Activated CD4-positive, CD25-positive, alpha-beta regulatory T cell (primary cell): ENCODE measurements around the gene CAMTA1.

Experiments
- DNase-seq, 4 experiments: peaks; one replicate each; lab custom pipeline; 2025; lab: John Stamatoyannopoulos, UW

Gene CAMTA1

DNA sequence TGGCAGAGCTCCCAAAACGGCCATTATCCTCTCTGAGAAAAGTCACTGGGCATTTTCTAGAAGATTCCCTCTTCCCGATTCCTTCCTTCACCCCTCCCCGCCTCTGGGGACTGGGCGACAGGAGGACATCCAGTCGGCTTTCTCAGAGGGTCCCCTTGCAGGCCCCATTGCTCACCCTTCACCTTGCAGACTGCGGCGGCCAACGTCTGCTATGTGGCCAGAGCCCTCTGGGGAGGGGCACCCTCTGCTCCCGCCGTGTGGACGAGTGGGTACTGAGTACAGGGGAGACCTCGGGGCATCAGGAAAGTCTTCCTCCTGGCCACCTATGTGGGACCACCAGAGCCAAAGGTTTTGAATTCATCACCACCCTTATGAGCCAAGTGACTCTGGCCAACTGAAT lies 692.3 kb downstream of the CAMTA1 start:
- no peak for DNase-seq

DNA sequence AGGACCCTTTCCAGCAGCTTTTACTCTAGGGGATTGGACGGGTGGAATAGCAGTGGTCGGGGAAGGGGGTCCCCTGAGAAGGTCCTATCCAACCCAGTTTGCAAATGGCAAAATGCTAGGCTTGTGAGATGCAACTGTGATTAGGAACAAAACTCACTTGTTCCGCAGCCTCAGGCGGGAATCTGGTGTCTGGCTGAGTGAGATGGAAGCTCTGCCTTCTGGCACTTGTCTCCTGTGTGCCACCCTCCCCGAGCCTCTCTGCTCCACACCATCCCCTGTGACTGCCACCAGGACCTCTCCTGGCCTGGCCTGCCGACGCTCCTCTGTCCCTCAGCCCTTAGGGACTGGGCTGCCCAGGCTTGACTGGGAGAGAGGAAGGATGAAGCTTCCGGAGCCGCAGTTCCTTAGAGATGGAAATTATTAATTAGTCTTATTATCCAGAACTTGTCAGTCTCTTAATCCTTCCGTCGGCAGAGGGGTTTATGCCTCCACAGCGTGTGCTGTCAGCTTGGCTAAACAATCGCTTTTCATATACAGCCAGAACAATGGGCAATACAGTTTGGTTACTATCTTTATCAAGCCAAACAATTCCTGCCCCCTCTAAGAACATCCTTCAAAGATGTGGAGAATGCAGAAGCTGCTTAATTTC lies 693.0 kb downstream of the CAMTA1 start:
- no peak for DNase-seq

DNA sequence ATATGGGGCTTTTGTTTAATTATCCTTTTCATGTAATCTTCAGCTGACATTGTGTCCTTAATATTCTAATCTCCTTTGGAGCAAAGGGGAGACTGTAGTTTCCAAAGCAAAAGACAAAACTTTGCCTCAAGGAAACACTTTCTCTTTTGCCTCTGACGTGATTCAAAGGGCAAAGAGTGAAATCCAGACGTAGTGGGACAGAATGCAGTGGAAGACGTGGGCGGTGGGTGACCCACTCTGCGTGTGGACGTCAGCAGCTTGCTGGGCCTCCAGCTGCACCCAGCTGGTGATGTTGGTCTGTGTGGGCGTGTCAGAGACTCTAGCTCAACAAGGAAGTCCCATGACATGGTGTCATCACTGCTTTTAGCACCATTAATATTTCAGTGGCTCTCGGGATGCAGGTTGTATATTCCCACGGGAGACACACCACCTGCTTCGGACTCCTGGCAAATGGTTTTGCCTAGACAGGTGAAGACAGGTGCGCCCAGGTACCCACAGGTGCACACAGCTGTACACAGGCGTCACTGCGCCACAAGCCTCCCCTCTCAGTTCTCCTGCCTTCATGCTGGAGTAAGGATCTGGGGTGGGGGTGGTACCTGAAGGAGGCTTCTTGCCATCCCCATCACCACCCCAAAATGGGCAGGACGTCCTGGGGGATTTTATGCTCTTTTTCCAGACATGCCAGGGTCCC lies 693.7 kb downstream of the CAMTA1 start:
- DNase-seq, result no peak

DNA sequence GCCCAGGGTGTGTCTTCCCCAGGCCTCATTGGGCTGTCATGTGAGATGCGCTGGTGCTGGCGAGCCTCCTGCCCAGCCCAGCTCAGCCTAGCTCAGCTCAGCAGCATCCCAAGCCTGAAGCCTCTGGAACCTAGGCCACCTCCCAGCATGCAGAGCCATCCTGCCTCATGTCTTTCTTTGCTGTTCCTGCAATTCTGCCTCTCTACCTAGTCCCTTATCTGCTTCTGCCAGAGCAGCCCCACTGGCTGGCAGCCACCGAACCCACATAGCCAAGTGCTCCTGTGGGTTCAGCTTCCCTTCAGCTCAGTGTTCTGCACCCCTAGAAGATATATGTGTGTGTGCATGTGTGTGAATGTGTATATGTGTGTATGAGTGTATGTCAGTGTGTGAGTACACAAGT lies 694.3 kb downstream of the CAMTA1 start:
- DNase-seq, result no peak

DNA sequence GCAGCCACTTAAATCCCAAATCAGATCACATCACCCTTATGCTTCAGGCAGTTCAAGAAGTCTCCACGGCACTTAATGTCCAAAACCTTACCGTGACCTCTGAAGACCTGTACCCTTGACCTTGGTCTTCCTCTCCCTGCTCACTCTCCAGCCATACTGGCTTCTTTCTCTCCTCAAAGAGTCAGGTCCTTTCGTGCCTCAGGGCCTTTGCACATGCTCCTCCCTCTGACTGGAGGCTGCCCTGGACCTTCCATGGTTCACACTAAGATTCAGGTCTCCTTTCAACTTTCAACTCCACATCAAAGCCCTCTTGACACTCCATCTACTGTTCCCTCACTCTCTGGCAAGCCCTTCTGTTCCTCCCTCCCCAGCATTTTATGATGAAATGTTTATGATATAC lies 695.9 kb downstream of the CAMTA1 start:
- DNase-seq, result no peak

DNA sequence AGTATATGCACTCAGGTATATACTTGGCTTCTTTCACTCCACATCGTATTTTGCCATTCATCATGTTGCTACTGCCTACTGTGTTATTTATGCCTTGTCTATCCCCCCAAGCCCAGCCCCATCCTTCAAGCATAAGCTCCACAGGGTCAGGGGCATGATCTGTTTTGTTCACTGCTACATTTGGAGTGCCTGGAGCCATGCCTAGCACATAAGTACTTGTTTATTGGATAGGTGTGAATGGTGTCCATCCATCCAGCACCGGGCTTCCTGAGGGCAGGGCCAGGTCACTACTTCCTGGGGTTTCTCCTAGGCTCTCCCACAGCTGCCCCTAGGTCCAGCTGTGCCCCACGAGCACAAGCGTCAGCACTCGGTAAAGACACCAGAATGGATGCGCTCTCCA lies 696.8 kb downstream of the CAMTA1 start:
- DNase-seq, result no peak

DNA sequence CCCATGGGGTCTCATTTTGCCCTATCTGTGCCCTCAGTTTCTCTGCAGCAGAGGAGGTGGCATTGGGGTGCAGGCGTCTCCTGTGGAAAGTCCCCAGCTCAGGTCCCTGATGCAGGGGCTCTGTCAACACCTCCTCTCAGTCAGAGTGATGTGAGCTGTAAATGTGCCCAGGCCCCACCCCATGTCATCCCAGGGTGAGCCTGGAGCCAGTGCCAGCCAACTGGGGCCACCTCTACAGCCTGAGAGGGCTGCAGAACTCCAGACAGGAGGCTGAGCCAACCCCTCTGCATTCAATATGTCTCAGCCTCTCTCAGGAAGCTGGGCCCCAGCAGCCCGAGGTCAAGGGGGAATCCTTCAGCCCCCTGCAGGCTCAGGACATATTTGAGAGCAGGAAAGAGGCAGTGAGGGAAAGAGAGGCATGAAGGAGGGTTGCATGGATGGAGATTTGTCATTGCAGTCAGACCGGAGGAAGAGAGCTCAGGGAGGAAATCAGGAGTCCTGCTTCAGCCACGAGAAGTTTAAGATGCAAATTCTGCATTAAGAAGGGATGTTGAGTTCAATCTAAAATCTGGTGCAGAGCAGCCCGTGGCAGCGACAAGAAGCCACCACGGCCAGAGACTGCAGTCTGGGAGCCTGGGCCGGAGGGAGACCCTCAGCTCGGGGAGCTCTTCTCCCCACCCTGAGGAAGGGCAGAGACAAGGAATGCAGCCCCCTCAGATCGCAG lies 697.7 kb downstream of the CAMTA1 start:
- DNase-seq, result no peak

DNA sequence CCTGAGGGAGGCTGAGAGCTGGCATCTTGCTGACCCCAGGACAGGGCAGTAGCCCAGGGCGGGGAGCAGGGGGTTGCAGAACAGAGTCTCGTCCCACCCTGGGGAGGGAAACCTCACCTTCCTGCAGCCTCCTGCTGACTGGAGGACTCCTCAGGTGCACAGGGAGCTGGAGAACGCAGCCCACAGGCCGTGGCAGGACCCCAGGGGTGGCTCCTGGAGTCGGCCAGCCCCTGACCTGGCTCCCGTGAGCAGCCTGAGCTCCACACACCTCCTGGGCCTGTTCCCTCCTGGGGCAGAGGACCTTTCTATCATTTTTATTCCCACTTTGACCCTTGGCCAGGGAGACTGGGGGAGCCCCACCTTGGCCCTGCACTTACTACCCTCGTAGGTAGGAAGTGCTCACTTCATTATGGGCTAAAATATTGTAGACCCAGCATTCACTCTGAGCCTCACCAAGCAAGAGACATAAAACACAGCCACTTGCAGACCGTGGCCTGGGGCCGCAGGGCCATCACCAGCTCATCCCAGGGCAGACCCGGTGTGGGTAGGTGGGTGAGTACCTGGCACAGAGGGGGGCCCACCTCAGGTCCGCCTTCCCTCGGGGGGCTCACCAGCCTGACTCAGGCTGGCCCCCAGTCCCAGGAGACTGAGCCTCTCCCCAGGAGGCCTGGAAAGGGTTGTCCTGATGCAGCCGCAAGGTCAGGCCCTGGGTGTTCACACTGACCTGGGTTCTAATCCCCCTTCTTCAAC lies 698.6 kb downstream of the CAMTA1 start:
- no peak for DNase-seq

DNA sequence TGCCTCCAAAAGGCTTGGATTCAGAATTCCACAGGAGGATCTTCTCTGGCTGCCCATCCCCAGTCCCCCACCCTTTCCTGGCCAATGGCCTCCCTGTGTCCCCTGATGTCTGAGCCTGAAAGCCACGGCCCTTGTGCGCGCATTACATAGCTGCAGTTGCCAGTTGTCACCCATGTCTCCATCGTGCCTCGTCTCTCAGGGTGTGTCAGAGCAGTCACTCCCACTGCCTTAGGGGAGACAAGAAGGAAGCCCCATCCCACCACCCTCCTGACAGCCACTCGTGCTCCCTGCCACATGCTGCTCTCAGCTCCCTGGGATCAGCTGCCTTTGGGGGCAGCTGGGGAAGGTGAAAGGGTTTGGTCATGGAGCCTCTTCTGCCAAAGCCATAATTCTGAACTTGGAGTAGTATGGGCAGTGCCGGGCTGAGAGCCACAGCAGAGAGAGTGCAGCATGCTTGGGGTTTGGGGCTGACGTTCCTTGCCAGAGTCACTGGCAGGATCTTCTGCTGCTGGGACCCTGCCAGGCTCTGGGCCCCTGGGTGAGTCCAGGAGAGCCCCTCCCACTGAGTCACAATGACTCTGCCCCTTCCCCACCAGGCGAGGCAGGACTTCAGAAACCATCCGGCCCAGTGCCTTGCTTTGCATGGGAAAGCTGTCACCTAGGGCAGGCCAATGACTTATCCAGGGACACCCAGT lies 700.0 kb downstream of the CAMTA1 start:
- DNase-seq, result no peak

DNA sequence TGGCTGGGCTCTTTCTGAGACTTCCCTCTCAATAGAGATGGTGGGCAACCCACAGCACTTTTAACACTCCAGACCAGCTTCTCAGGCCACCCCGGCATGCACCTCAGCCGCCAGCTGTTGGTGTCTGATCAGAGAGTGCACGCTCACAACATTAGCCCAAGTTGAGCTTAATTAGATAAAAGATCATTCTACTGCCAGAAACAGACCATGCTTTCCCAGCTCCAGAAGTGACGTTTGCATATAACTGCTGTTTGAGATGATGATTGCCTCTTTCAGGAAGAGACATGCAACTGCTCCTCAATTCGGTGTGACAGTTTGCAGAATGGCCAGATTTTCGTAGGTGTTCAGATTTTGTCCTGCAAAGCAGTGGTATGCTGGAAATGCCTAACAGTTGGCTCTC lies 700.6 kb downstream of the CAMTA1 start:
- DNase-seq, result no peak

DNA sequence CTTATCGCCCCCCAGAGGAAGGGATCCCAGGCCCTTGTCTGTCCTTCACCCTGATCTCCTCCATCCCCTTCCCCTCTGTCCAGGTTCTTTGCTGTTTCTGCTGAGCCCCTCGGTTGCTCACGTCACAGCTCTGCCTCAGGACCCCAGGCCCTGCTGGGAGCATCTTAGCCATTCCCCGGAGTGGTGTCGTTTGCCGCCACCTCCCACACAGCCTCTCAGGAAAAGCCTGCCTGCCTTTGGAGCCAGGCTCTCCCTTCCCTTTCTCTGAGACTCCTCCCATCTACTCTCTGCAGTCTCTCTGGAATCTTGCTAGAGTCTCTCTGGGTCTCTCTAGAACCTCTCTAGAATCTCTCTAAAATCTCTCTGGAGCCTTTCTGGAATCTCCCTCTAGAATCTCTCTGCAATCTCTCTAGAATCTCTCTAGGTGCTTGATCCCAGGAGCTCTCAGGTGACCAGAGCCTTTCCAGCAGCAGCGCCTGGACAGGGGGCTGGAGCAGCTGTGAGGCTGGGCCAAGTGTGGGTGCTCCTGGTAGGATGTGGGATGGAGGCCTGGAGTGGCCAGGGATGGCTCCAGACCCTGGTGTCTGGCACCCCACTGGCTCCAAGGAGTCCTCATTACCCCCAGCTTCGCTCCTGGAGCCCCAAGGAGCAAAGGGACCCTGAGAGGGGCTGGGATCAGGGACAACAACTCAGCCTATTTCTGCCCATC lies 702.7 kb downstream of the CAMTA1 start:
- DNase-seq, result no peak

DNA sequence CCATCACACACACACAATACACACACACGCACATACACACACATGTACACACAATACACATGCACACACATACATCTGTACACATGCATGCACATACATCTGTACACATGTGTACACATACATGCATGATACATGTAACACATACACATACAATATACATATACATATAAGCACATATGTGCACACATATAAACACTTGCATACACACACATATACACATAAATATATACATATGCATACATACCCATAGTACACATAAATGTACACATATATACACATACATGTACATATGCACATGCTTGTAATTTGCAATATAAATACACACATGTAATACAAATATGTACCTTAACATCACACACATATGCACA lies 703.2 kb downstream of the CAMTA1 start:
- no peak for DNase-seq

DNA sequence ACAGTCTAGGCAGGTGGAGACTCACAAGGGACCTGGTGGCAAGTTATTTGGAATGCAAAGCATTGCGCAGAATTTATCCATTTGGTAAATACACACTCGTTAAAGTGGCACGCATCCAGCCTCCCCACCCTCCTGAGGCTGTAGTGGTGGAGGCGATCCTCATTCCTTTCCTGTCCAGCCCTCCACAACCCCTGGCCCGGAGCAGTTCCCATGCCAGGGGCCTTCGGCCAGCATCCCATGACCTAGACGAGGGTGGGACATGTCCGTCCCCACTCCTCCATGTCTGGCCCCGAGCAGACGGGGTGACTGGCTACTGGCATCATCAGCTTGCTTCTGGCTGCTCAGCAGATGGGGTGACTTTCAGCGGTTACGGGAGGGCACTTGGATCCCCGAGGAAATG lies 704.3 kb downstream of the CAMTA1 start:
- no peak for DNase-seq

DNA sequence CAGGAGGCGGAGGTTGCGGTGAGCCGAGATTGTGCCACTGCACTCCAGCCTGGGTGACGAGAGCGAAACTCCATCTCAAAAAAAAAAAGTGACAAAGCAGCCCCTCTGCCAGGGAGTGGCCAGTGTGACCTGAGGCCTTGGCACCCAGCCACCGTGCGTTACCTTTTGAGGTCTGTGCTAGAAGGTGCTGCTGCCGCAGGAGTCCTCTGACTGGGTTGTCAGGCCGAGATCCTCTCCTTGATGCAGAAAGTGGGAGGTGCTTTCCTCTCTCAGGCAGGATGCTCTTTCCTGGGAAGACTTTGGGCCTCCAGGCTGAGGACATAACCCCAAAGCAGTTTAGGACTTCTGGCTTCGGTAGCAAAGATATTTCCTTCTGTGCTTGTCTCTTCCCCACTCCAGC lies 705.3 kb downstream of the CAMTA1 start:
- no peak for DNase-seq

DNA sequence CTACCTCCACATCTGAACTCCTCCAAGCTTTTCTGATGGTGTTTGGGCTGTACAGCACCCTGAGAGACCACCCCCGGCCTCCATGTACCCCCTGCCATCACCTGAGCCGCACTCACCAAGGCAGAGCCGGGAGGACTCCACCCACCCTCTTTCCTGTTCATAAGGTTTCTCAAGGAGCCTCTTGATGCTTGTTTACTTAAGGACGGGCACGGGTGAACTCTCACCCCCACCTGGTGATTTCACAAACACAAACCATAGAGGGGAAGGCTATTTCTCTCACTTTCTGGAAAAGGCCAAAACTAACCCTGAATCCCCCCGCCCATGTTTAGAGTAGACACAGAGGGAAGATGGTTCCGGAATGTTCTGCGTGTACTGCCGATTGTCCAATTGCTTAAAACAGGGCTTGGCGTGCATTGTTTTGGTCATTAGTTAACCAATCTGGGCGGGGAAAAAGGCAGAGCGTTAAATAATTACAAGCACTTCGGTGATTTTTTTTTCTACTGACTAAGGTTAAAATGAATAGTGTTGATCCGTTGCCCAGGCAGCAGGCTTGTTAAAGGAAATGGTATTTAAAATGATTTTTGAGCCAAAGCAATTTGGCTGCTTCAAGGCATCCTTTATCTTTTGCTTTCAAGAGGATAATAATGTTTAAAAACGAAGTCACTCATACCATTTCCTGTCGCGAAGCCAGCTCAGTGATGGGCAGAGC lies 706.0 kb downstream of the CAMTA1 start:
- no peak for DNase-seq

DNA sequence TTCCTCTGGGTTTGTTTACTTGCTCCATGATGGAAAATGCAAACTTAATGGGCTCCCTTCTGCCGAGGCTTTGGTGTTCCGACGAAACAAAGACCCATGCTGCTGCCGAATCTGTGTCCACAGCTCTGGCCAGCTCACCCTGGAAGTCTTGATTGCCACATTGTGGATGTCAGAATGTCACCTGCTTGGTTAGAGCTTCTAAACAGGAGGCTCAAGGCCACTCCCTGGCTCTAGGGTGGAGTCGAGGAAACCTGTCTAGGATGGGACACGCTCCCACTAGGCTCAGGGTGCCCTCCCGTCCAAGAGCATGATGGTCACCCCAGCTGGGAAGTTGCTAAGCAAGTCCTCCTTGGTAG lies 706.5 kb downstream of the CAMTA1 start:
- DNase-seq, result no peak

DNA sequence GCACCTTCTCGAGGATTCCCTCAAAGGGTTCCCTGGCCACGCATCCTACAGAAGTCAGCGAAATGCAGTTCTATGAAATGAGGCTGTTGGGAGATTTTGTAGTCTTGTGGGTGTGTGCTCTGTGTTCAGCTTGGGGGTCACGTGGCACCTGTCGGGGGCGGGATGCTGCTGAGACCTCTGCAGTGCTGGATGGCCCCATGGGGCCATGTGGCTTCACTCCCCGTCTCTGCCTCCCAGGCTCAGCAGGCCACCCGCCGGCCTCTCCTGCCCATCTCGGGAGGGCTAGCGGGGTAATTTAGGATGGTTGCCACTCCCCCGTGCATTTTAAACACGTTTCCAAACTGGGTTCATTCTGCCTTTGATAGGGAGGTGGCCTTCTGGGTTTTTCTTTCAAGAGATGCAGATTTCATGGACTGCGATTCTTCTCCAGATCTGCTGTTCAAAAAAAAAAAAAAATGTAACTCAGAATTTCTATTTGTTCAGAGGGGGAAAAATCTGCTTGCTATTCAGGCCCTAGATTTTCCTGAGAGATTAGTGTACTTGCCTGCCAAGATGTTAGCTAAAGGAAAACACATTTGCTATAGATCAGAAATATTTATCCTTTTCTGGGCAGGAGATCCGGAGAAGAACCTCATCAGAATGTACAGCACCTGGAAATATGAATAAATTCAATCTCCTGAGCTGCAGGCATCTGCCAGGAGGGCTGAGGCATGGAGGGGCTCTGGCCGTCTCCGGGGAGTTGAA lies 708.6 kb downstream of the CAMTA1 start:
- DNase-seq, result no peak

DNA sequence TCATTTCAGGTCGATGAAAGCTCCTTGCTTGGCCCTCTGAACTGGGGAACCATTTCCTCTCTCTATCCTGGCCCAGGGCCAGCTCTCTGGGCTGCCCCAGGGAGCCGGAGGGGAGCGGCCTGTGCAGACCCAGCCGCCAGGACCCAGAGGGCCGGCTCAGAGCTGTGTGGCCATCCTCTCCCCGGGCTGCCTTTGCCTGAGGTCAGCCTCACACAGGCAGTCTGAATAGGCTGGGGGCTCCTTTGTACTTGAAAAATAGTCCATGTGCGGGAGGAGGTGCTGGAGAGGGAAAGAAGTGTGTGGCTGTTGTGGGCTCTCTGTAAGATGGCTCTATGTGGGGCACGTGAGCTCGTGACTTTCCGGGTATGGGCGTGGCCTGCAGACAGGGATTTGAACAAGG lies 710.7 kb downstream of the CAMTA1 start:
- DNase-seq, result no peak

DNA sequence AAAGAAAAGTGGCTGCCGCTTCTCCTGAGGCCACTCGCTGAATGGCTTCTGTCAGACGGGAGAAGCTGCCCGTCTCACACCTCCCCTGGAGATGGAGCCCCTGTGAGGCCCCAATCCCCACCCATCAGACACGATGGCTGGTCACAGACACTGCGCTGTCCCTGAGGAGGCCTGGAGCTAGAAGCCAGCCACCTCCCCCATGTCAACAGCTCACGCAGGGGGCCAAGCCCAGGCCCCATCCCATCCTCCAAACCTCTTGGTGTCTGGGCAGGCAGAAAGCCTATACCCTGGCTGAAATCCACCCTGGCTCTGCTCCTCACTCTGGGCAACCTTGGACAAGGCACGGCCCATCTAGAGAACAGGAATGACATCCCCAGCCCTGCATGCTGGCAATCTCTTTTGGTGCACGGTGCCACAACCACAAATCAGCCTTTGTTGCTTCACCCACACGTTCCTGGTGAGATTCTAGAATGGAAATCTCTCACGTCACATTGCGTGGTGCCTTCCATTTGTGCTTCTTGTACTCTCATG lies 711.9 kb downstream of the CAMTA1 start:
- no peak for DNase-seq
